HG02571 (cell line): Measurements from ENCODE around the gene U2AF2.

Source experiments
- ATAC-seq: cut with Tn5 transposase; IDR thresholded peaks from one replicate; pipeline ENCODE4 v1.9.1; 2021; ENCODE audit warnings: mild to moderate bottlenecking, moderate library complexity; ENCODE audit not compliant: unreplicated experiment

The U2AF2 gene

DNA sequence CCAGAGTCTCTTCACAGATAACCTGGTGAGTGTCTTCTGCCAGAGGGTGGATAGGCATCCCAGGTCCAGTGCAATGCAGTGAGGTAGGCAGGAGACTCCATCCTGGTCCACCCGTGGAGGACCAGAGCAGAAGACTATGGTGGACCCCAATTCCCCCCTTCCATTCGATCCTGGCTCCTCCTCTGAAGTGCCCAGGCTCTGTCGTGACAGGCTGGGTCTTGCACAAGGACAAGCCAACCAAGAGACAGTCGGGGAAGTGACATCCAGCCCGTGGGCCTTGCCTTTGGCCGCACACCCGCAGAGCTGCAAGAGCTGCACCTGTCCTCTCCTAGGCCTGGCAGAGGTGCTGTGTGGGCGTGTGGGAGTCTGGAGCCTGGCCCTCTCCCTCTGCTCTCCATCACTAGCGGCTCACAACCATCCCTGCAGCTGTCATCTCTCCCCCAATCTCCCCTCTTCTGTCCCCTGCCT, 33.6 kb upstream of the U2AF2 start:
- no peak for ATAC-seq

DNA sequence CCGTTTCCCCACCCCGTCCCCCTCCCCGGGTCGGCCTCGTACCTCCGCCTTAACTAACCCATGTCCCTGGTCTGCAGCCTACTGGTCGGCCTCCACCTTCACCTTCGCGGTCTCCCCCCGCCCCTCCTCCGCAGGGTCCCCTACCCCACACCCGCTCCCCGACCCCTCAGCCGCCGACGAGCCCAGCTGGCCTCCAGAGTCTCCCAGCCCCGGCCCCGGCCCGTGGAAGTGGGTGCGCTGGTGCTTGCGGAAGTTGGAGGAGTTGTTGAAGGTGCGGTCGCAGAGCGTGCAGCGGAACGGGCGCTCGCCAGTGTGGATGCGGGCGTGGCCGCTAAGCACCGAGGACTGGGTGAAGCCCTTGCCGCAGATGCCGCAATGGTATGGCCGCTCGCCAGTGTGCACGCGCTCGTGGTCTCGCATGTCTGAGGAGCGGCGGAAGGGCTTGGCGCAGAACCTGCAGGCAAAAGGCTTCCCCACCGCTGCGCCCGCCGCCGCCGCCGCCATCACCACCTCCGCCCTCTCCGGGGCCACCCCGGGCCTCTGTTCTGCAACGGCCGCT, 33.1 kb upstream of the U2AF2 start:
- no peak for ATAC-seq

DNA sequence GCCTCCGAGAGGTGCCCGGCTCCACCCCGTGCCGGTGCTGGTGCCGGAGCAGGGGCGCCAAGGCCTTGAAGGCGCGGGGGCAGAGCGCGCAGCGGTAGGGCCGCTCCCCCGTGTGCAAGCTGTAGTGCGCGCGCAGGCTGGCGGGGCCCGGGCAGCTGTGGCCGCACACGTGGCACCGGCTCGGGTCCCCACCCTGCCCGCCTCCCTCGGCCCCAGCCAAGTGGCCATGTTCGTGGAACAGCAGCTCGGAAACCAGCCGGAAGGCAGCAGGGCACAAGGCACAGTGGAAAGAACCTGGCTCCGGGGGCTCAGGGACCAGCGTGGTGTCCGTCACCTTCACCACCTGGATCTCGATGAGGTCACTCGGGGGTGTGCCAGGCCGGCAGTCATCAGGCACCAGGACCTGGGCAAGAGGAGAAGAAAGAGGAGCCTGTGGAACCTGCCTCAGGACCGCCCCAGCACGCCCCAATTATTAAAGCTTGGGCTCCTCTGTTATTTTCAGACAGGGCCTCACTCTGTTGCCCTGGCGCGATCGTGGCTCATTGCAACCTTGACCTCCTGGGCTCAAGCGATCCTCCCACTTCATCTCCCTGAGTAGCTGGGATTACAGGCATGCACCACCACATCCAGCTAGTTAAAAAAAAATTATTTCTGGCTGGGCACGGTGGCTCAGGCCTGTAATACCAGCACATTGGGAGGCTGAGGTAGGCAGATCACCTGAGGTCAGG, 32.4 kb upstream of the U2AF2 start:
- no peak for ATAC-seq

DNA sequence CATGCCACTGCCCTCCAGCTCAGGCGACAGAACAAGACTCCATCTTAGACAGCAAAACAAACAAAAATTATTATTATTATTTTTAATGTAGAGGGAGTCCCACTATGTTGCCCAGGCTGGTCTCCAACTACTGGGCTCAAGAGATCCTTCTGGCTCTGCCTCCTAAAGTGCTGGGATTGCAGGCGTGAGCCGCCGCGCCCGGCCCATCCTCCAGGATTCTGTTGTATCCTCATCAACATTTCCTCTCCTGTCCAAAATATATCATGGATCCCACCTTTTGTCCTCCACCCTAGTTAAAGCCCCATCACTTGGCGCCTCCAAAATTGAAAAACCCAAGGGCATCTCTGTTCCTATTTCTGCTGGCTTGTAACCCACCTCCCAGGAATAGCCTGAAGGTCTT, 31.7 kb upstream of the U2AF2 start:
- no peak for ATAC-seq

DNA sequence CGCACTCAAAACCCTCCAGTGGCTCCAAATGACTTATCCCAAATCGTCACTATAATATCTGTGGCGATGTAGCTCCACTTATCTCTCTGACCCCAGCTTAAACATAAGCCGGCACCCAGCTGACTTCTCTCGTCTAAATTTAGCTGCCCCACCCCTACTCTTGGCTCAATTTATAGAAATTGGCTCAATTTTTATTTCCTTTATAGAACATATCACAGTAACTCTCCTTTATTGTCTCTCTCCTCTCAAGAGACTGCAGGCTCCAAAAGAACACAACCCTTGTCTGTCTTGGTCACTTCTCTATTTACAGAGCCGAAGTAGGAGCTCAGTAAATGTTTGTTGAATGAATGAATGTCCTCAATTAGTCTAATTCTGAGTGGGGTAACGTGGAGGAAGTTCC, 31.3 kb upstream of the U2AF2 start:
- no peak for ATAC-seq

DNA sequence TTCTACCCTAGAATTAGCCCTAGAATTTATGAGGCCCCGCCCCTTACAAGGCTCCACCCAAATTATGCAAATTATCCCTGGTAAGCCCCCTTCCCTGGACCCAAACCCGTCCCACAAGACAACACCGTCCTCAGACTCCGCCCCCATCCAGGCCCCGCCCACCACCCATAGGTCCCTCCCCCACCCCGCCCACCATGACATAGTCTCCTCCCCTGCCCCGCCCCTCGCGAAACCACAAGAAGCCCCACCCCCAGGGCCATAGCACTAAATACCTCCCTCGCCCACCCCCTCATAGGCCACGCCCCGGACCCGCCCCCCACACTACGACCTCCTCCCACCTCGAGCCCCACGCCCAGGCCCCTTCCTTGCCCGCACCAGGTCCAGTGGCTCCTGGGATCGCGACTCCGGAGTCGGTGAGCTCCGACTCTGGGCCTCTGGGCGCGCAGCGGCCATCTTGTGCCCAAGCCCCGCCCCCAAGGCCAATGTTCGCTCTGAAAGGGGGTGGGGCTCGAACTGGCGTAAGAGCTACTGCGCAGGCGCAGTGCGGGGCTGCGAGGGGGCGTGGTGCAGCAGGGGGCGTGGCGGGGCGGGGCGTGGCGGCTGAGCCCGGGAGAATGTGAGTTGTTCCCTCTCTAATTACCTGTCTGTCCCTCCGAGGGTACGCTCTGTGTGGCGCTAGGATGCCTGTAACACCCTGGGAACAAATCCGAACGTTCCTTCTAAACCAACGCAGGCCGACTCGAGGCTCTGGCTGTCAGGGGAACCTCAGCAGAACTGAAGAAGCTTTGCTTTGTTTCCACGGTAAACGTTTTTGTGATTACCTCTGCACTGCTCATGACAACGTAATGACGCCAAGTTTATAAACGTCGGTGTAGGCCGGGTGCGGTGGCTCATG, 30.5 kb upstream of the U2AF2 start, which contains the start of gene ZNF784:
TSS of gene ZNF784 (minus strand) at position 458 of the 895 bp plus-strand sequence. CDS start at position 453, 5 bp downstream.
- ATAC-seq = peak; percentile 64

DNA sequence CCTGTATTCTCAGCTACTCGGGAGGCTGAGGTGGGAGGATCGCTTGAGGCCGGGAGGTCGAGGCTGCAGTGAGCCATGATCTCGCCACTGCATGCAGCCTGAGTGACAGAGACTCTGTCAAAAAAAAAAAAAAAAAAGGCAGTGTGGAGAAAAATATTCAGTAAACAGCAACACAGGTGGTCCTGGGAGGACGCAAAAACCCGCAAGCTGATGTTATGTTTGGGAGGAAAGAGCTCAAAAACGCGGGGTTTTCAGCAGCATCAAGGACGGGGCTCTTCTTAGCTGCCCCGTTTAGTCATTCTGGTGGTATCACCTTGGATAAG, 29.9 kb upstream of the U2AF2 start:
- ATAC-seq = no peak

DNA sequence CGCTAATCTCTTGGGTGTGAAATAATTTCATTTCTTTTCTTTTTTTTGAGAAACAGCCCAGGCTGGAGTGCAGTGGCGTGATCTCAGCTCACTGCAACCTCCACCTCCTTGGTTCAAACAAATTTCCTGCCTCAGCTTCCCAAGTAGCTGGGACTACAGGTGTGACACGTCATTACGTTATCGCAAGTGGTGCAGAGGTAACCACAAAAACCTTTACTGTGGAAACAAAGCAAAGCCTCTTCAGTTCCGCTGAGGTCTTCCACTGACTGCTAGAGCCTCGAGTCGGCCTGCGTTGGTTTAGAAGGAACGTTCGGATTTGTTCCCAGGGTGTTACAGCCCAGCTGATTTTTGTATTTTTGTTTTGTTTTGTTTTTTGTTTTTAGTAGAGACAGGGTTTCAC, 28.5 kb upstream of the U2AF2 start:
- no peak for ATAC-seq

DNA sequence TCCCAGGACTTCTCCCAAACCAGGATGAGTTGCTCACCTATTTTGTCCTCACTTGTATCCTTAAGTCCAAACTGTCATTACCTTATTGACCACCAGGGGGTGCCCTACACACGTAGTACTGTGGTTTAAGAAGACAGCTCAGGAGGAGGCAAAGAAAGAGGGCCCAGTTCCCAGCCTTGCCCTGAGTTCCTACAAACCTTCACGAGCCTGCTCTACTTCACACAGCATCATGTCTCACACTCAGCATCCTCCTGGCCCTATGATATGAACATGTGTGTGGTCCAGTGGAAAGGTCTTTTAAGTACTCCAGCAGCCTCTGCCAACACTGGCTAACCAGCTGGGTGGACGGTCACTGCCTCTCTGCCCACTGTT, 22.4 kb upstream of the U2AF2 start:
- ATAC-seq = no peak

DNA sequence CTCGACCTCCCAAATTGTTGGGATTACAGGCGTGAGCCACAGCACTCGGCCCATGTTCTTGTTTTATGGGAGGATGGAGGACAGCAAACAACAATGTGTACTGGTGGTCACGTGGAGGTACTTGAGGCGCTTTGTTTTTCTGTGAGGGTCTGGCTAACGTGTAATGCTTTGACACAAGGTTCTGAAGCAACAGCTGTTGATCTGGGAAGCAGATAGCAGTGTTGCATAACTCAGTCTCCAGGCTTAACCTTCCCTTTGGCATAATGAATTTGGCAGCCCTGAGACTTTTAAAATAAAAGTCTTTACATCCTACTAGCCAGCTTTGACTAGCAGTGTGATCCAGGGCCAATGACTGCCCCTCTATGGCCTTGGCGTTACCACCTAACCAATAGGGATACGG, 21.0 kb upstream of the U2AF2 start:
- no peak for ATAC-seq

DNA sequence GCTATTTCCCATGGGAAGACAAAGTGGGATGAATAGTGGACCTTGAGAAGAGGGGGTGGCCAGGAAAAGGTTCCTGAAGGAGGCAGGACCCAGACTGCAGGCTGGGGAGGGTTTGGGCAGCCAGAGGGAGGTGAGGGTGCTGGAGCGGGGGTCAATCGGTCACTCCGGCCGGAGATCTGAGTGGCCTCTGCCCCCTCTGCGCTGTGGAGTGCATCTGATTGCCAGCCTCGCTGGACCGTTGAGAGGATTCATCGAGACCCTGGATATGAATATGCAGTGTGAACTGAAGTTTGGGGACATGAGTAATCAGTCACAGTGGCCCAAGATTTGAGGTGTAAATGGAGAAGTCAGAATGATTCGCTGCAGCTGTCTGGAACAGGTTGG, 19.5 kb upstream of the U2AF2 start:
- ATAC-seq = no peak

DNA sequence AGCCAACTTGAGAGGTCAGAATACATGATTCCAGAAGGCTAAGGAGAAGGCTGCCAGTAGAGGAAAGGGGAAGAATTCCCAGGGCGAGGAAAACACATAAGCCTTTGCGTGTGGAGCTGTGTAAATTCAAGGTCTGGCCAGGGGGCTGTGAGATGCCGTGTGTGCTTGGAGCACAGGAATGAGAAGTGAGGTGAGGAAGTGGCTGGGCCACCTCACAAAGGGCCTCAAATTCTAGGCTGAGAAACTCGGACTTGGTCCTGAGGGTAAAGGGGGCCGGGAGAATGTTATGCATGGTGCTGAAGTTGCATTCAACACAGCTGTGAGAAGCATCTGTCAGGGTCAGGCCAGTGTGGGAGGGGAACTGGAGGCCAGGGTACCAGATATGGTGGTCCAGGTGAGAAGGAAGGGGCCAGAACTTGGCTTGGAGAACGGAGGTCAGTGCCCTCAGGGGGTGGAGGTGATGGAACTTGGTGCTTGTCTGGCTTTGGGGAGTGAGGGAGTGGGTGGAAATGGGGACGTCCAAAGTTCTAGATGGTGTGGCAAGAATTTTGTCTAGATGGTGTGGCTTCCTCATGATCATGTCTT, 18.9 kb upstream of the U2AF2 start:
- no peak for ATAC-seq

DNA sequence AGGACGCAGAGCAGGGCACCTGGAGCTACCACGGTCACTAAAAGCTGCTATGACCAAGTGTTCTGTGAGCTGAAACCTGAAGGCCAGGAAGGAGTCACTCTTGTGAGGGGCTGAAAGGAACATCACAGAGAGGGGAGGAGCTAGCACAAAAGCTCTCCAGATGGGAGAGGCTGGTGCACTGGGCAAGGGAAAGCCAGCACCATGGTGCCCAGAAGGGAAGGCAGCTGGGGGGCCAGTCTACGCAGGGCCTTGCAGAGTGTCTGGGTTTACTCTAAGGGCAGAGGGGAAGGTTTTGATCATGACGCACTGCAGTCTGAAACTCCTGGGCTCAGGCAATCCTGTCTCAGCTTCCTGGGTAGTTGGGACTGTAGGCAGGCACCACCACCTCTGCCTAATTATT, 18.1 kb upstream of the U2AF2 start:
- no peak for ATAC-seq

DNA sequence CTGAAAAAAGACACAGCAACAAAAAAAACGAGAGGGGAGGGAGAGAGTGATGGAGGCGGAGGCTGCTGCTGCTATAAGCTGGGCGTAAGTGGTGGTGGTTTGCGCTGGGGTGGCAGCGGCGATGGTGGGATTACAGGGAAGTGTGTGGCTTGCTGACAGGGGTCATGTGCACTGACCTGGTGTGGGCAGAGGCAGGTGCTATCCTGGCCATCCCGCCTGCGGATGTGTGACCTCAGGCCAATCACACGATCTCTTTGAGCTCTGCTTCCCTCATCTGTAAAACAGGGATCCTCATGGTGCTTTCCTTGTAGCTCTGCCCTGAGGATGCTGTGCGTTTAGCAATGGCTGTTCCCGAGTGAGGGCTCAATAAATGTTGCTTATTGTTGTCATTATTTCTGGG, 17.3 kb upstream of the U2AF2 start:
- ATAC-seq = no peak

DNA sequence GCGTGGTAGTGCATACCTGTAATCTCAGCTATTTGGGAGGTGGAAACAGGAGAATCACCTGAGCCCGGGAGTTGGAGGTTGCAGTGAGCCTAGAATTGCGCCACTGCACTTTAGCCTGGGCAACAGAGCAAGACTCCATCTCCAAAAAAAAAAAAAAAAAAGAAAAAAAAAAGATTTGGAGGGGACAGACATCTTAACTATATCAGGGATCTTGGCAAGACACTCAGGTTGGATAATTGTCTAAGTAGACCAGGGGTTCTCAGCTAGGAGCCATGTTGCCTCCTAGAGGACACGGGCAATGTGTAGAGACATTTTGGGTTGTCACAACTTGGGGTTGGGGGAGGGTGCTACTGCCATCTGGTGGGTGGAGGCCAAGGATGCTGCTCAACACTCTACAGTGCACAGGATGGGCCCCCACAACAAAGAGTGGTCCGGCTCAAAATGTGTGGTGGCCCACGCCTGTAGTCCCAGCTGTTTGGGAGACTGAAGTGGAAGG, 15.9 kb upstream of the U2AF2 start:
- no peak for ATAC-seq

DNA sequence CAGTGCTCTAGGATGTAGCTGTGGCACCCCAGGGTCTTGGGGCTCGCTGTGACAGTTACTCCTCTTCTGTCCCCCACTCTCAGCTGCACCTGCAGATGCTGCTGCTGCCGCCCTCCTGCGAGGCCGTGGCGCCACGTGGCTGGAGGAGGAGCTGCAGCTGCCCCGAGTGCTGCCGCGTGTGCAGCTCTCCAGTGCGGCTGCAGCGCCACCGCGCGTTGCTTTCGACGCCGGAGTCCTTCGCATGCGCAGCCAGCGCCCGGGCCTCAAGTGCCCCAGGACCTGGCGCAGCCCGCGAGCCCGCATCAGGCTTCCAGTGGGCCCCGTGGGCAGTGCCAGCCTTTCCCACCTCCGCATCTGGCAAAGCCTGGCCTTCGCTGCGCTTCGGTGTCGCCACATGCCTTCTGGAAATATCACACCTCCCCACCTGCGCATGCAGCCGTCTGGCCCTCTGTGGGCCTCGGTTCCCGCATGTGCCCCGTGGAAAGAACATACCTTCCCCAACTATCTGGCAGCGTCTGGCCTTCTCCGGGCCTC, 14.7 kb upstream of the U2AF2 start:
- no peak for ATAC-seq

DNA sequence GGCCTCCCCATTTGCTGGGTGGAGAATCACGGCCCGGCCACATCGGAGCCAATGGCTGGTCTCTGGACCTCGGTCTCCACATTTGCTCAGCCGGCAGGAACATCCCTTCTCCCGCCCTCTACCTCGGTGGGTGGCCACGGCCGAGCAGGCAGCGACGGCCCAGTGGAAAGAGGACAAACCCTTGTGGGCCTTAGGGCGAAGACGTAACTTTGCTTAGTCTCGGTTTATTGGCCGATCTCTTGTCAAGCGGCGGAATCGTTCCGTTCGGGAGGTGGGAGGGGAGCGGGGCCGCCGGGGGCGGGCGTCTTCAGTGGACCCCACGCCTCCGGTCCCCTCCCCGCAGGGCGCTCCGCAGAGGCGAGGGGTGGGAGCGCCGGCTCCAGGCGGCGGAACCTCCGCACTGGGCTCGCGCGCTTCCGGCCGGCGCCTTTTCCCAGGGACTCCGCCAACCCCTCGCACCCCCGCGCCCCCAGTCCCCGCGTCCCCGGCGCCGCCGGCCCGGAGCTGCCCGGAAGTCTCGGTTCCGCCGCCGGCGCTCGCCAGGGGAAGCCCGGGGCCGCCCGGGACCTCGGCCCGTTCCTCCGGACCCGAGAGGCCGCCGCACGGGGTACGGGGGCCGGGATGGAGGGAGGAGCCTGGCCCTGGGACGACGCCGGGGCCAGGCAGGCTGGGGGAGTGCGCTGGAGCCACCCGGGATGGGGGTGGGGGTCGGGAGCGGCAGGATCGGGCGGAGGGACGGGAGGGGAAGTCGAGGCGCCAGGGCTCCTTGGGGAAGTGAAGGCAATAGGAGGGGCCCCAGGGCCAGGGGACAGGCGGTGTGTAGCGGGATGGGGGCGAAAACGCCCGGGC, 14.0 kb upstream of the U2AF2 start, which contains the start of gene ZNF580:
TSS of gene ZNF580 (plus strand) at position 426 of the 849 bp plus-strand sequence. CDS start 1,507 bp downstream, outside the sequence.
- peak; percentile 32 for ATAC-seq

DNA sequence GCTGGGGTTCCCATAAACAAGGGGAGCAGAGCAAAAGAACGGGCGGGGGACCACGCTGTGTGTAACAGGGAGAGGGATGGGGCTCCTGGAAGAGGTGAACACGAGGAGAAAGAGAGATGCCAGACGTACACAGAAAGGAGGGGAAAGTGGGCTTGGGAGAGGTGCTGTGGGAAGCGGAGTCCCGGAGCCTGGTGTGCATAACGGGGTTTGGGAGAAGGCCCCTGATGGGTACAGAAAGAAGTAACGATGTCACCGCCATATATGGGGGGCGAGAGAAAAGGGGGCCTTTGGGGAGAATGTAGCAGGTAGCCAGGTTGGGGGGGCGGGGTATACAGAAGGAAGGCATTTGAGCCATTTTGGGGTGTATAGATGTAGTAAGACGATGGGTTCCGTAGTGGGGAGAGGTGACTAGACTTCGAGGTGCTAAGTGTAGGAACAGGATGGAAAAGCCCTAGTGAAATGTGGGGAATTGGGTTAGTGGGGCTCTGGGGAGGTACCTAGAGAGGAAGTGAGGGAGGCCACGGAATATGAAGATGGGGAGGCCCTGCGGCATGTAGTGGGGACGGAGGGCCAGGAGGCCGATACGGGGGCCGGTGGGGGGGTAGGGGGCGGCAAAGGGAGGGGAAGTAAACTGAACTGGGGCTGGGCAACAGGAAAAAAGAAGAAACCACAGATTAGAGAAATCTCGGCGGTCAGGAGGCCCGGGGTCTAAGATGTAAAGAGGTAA, 13.2 kb upstream of the U2AF2 start:
- no peak for ATAC-seq
